Activated CD4-positive, alpha-beta T cell treated with anti-CD3 and anti-CD28 coated beads for 24 hours (primary cell): Measurements from ENCODE around the gene STK32C.
A peak's percentile ranks its signal among the peaks of the same experiment; 100 is the strongest.
"Not testable (repeated sequence)": the region's sequence is repeated elsewhere in the genome, so short reads cannot be mapped to it uniquely, and the experiment has no call there.

Experiments
- DNase-seq, 2 donors: peaks; one replicate each; pipeline ENCODE4 v3.0.0-alpha.2; 2020; ENCODE audit warnings: low read depth in 2 of 2

Gene STK32C

DNA sequence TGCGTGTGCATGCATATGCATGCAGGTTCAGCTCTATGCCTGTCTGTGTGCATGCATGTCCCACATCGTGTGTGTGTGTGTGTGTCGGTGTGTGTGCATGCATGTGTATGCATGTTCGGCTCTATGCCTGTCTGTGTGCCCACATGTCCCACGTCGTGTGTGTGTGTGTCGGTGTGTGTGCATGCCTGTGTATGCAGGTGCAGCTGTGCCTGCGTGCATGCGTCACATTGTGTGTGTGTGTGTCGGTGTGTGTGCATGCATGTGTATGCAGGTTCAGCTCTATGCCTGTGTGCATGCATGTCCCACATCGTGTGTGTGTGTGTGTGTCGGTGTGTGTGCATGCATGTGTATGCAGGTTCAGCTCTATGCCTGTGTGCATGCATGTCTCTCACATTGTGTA is 39.8 kb downstream of the STK32C start:
- DNase-seq = not testable (repeated sequence)

DNA sequence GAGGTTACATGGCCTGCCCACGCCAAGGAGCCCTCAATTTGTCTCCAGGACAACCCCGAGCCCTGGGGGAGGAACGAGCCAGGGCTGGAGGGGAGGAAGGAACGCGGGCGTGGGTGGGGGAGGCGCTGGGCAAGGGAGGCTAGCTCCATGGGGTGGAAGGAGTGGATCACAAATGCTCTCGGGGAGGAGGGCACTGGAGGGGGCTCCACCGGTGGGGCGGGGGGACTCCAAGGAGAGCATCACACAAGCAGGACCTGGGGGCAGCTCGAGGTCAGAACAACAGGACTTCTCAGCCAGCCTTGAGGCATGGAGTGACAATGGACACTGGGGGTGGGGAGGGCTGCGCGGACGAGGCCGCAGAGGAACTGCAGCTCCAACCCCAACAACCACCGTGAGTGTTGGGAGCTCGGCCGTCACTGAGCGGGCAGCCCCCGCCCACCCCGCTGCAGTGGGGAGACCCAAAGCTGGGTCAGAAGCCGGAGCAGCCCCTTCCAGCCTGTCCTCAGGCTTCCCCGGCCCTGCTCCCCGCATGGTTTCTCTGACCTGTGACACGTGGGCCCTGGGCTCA is 41.1 kb downstream of the STK32C start:
- DNase-seq = no peak

DNA sequence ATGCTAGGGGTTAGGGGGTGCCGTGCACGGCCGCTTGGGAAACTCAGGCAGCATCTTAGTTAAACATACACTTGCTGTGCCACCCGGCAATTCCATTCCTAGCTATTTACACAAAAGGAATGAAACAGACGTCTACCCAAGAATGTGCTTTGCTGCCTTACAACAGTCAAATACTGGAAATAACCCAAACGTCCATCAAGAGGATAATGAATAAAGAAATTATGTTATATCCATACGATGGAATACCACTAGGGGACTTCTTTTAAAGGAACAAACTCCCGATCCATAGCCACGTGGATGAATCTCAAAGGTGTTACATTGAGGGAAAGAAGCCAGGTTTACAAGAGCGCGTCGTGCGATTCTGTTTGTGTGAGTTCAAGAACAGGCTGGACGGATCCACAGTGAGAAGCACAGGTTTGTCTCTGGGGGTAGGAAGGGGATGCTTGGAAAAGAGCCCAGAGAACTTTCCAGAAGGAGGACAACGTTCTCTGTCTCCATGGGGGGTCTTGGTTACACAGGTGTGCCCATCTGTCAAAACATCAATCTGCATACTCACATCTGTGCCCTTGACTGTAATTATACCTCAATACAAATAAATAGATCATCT is 41.8 kb downstream of the STK32C start:
- DNase-seq = no peak

GRCh38 chr10:132264966-132265889 is 42.5 kb downstream of the STK32C start:
- no peak for DNase-seq

GRCh38 chr10:132264306-132264950 is 43.3 kb downstream of the STK32C start:
- no peak for DNase-seq

- no peak for DNase-seq
These were observed 43.9 kb downstream of the STK32C start for GRCh38 chr10:132263866-132264265.

DNA sequence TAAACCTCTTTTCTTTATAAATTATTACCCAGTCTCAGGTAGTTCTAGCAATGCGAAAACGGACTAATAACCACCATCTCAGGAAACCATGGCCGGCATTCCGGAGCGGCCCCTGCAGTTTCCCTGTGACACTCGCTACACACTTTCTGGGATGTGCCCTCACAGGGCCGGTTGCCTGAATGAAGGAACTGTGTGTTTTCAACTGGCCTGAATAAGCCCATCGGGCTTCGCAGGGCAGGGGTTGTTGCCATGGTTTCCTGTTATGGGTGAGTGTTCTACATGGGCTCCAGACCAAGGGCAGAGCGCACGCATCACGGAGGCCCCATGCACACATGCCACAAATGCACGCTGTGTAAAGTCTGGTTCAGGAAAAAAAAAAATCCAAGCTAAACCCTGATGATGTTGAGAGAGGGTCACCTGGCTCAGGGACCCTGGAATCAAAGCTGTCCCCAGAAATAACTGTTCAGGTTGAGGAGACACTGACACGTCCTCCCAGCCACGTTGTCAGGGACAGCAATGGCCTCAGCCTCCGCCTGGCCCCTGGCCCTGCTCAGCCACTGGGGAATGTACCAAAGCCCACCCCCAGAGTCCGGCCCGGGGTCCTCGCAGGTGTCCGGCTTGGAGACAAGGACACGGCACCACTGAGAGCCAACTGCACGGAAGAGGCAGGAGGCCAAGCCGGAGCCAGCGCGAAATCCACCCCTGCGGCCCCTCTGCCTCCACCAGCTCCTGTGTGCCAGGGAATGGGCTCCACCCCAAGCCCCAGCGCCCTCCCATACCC is 47.9 kb downstream of the STK32C start:
- no peak for DNase-seq

GRCh38 chr10:132258423-132258822 is 49.3 kb downstream of the STK32C start:
- DNase-seq = no peak

DNA sequence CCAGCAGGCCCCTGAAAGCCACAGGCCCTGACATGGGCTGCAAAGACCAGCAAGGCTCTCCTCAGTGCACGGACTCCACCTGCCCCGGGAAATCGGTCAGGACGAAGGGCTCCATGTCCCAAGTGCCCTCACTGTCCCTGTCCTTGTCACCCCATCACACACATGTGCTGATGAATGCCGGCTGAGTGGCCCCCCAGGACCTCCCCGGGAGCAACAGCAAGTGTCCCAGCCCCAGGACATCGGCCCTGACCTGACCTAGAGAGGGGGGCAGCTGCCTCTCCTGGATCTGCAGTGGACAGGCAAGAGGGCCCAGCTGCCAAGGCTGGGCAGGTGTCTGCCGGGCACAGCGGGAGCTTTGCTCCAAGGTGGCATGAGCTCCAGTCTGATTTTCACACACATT is 49.8 kb downstream of the STK32C start:
- DNase-seq = no peak

GRCh38 chr10:132257271-132257670 is 50.5 kb downstream of the STK32C start:
- peak; percentile 3 to 22 for DNase-seq

GRCh38 chr10:132256866-132257265 is 50.9 kb downstream of the STK32C start:
- no peak for DNase-seq

GRCh38 chr10:132255489-132256344 is 52.0 kb downstream of the STK32C start:
- no peak for DNase-seq

- DNase-seq = no peak
These were observed 52.9 kb downstream of the STK32C start for GRCh38 chr10:132254841-132255240.

GRCh38 chr10:132253092-132253687 is 54.6 kb downstream of the STK32C start:
- DNase-seq = no peak

GRCh38 chr10:132252412-132252811 is 55.3 kb downstream of the STK32C start:
- no peak for DNase-seq

DNA sequence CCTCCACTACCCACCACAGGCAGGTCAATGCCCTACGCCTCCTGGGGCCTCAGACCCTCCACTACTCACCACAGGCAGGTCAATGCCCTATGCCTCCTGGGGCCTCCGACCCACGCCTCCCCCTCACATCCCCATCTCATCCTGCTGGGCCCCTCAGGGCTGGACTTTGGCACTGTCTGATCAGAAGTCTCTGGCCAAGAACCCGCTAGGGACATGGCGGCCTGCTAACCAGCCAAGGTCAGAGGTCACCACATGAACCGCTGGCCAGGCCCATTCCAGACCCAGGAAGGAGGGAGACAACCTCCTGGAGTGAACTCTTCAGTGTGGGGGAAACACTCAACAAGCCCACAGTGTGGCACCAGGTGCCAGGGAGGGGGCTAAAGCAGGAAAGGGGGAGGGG is 55.8 kb downstream of the STK32C start:
- no peak for DNase-seq

DNA sequence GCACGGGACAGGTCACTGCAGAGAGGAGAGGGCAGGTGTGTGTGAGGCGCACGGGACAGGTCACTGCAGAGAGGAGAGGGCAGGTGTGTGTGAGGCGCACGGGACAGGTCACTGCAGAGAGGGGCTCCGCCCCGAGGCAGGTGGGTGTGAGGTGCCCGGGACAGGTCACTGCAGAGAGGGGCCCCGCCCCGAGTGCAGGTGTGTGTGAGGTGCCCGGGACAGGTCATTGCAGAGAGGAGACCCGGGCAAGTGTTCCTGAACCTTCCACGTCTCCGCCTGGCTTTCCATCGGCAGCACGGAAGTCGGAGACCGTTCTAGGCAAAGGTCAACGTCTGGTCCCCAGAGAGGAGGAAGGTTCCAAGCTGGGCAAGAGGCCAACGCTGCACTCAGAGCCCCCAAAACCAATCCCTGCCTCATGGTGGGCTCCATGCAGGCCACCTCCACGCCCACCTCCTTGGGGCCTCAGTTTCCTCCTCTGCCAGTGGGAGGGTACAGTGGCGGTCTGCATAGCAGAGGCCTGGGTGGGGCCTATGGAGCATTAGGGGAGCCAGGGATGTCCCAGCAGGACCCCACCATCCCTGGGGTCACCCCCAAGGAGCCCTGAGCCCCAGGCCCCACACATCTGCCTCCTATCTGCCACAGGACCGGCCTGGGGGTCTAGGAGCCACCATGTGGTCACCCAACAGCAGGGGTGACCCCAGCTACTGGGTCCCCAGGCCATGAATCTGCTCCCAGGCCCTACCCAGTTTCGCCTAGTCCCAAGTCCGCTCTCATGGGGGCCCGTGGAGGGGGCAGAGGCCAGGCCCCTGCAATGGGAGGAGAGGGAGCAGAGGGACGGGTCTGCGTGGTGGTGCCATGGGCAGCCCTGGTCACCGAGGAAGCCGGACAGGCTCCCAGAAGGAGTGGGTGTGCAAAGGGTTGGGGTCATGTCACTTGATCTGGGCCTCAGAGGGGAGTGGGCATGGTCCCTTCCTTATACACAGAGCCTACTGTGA is 57.0 kb downstream of the STK32C start:
- no peak for DNase-seq

DNA sequence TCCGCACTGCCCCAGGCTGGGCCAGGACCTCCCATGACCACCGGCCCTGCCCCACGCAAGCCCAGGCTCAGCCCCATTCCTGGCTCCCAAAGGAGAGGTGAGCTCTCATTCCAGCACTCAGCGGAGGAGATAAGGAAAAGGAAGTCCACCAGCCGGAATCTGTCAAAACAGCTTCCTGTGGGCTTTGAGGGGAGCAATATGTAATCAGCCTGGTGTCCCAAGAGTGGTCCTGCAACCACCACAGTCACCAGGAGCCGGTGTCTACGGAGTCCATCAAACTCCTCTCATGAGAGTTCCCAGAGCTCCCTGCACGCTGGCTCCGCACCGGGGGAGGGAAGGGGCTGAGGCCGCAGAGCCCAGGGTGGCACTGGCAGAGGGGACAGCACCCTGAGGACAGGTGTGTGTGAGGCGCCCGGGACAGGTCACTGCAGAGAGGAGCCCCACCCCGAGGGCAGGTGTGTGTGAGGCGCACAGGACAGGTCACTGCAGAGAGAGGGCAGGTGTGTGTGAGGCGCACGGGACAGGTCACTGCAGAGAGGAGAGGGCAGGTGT is 57.9 kb downstream of the STK32C start:
- DNase-seq = no peak
